HEK293 (cell line): Measurements from ENCODE around the gene PAQR6.

Source experiments
- CTCF ChIA-PET: fragments of 350-600 bp; formaldehyde crosslinking; extraction: SDS; loops from one replicate; lab custom pipeline; 2021; ENCODE audit warnings: antibody characterized with exemption; lab: Yijun Ruan, JAX
- POLR2A ChIA-PET: fragments of 300-600 bp; formaldehyde crosslinking; extraction: SDS; loops from one replicate; lab custom pipeline; 2020; ENCODE audit warnings: antibody characterized with exemption, inconsistent platforms; lab: Yijun Ruan, JAX
- H3K27ac ChIP-seq: fragments of 200-500 bp; sonication (Bioruptor generic); 2 replicates; pipeline ENCODE4 v1.5.1; 2014; ENCODE audit warnings: low read depth, low read length, control low read depth, inconsistent platforms; ENCODE audit errors: extremely low read depth
- H3K36me3 ChIP-seq, 2 experiments: fragments of 200-500 bp in 1 of 2; sonication (Bioruptor generic) in 1 of 2; 1 replicate in 1 of 2; 2 replicates in 1 of 2; pipeline ENCODE4 v1.5.1; 2014 to 2017; ENCODE audit warnings: inconsistent platforms in 2 of 2, low read length in 2 of 2; ENCODE audit not compliant: control insufficient read depth in 2 of 2, insufficient read depth in 1 of 2
- H3K4me1 ChIP-seq: fragments of 200-500 bp; sonication (Bioruptor generic); 2 replicates; pipeline ENCODE4 v1.5.1; 2014; ENCODE audit warnings: mild to moderate bottlenecking, low read length, inconsistent platforms; ENCODE audit not compliant: control insufficient read depth, insufficient read depth
- H3K4me3 ChIP-seq: 2 replicates; pipeline ENCODE4 v1.5.1; 2011; ENCODE audit warnings: low read depth, mild to moderate bottlenecking, control low read depth, low read length, moderate library complexity
- H3K9me3 ChIP-seq: fragments of 200-500 bp; sonication (Bioruptor generic); 2 replicates; pipeline ENCODE4 v1.5.1; 2014; ENCODE audit warnings: low read depth, low read length, inconsistent platforms; ENCODE audit not compliant: control insufficient read depth, insufficient read depth
- GLI4 ChIP-seq: fragments of 450-650 bp; formaldehyde crosslinking; IDR thresholded peaks from 2 replicates; pipeline ENCODE4 v1.5.1; 2016; ENCODE audit warnings: missing biosample characterization, missing genetic modification characterization
- HOXA7 ChIP-seq: sonication (generic); formaldehyde crosslinking; IDR thresholded peaks from 2 replicates; pipeline ENCODE4 v1.8.1; 2022; ENCODE audit warnings: missing genetic modification reagents, borderline replicate concordance
- KLF7 ChIP-seq: fragments of 450-650 bp; formaldehyde crosslinking; IDR thresholded peaks from 2 replicates; pipeline ENCODE4 v1.5.1; 2016; ENCODE audit warnings: missing biosample characterization, missing genetic modification characterization, borderline replicate concordance
- OVOL3 ChIP-seq: fragments of 450-650 bp; formaldehyde crosslinking; IDR thresholded peaks from 2 replicates; pipeline ENCODE4 v1.5.1; 2016; ENCODE audit warnings: missing biosample characterization, missing genetic modification characterization
- ZBTB48 ChIP-seq: fragments of 450-650 bp; formaldehyde crosslinking; IDR thresholded peaks from 2 replicates; pipeline ENCODE4 v1.5.1; 2016; ENCODE audit warnings: missing biosample characterization, missing genetic modification characterization
- ZBTB7A ChIP-seq: fragments of 450-650 bp; formaldehyde crosslinking; IDR thresholded peaks from 2 replicates; pipeline ENCODE4 v1.5.1; 2016; ENCODE audit warnings: low read depth, missing biosample characterization, missing genetic modification characterization
- ZFP37 ChIP-seq: fragments of 450-650 bp; formaldehyde crosslinking; IDR thresholded peaks from 2 replicates; pipeline ENCODE4 v1.5.1; 2016; ENCODE audit warnings: missing biosample characterization, missing genetic modification characterization
- ZNF112 ChIP-seq: fragments of 450-650 bp; formaldehyde crosslinking; IDR thresholded peaks from 2 replicates; pipeline ENCODE4 v1.5.0; 2017; ENCODE audit warnings: missing biosample characterization, missing genetic modification characterization
- ZNF223 ChIP-seq: fragments of 450-650 bp; formaldehyde crosslinking; IDR thresholded peaks from 2 replicates; pipeline ENCODE4 v1.5.1; 2016; ENCODE audit warnings: missing biosample characterization, missing genetic modification characterization
- ZNF404 ChIP-seq: fragments of 450-650 bp; formaldehyde crosslinking; IDR thresholded peaks from 2 replicates; pipeline ENCODE4 v1.5.1; 2017; ENCODE audit warnings: missing biosample characterization, missing genetic modification characterization
- ZNF530 ChIP-seq: fragments of 450-650 bp; formaldehyde crosslinking; IDR thresholded peaks from 2 replicates; pipeline ENCODE4 v1.5.1; 2016; ENCODE audit warnings: low read depth, missing biosample characterization, missing genetic modification characterization
- ZNF558 ChIP-seq: fragments of 450-650 bp; formaldehyde crosslinking; IDR thresholded peaks from 2 replicates; pipeline ENCODE4 v1.5.1; 2016; ENCODE audit warnings: missing biosample characterization, missing genetic modification characterization
- ZNF707 ChIP-seq: fragments of 450-650 bp; formaldehyde crosslinking; IDR thresholded peaks from 2 replicates; pipeline ENCODE4 v1.5.1; 2016; ENCODE audit warnings: missing biosample characterization, missing genetic modification characterization
- ZNF792 ChIP-seq: fragments of 450-650 bp; formaldehyde crosslinking; IDR thresholded peaks from 2 replicates; pipeline ENCODE4 v1.5.1; 2016; ENCODE audit warnings: missing biosample characterization, missing genetic modification characterization
- ZNF837 ChIP-seq: fragments of 450-650 bp; formaldehyde crosslinking; IDR thresholded peaks from 2 replicates; pipeline ENCODE4 v1.5.1; 2016; ENCODE audit warnings: missing biosample characterization, missing genetic modification characterization
- TF ChIP-seq, protein P1 (sequence below): fragments of 450-650 bp; formaldehyde crosslinking; IDR thresholded peaks from 2 replicates; pipeline ENCODE4 v1.5.1; 2017; ENCODE audit warnings: missing biosample characterization, missing genetic modification characterization
- TF ChIP-seq, protein P2 (sequence below): fragments of 450-650 bp; formaldehyde crosslinking; IDR thresholded peaks from 2 replicates; pipeline ENCODE4 v1.5.1; 2017; ENCODE audit warnings: missing biosample characterization, missing genetic modification characterization
- TF ChIP-seq, protein P3 (sequence below): fragments of 450-650 bp; formaldehyde crosslinking; IDR thresholded peaks from 2 replicates; pipeline ENCODE4 v1.5.1; 2016; ENCODE audit warnings: missing biosample characterization, missing genetic modification characterization
- TF ChIP-seq, protein P4 (sequence below): fragments of 450-650 bp; formaldehyde crosslinking; IDR thresholded peaks from 2 replicates; pipeline ENCODE4 v1.5.1; 2016; ENCODE audit warnings: missing biosample characterization, missing genetic modification characterization, borderline replicate concordance

The PAQR6 gene

DNA sequence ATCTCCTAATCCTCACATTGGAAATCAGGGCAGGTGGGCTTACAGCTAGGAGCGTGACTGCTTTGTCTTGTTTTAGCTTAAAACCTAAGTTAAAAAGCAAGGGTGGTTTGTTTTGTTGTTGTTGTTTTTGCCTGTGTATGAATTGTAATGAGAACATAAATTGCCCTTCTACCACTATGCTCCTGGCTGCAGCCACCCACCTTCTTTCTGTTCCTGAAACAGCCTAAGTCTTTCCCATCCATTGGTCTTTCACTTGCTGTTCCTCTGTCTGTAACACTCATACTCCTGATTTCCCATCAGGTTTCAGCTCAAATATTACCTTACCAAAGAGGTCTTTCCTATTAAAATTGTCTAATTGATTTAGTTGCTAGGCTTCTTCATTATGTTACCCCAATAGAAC lies 35.7 kb upstream of the PAQR6 start:
- CTCF ChIA-PET = interaction anchor here (1.1 to 1.8 kb wide), 3 partner anchors 59 to 187 kb away, joined by 3 to 9 read pairs (median 4); no protein-coding TSS in a partner anchor
- Histone ChIP-seq H3K27ac (no peak overlapping the region; the same call in 1 of the 2 replicates), H3K4me1 (peaks cover 4% of the 10 kb centered on the region; the same call in 1 of the 2 replicates), H3K4me3 (peak overlapping the region; percentile 91), H3K9me3 (no peaks in the 10 kb centered on the region), H3K36me3 (peaks cover 4 to 45% of the 10 kb centered on the region in 2 experiments; a peak in 2 of 3 replicates)
- POLR2A ChIA-PET = interaction anchor here (0.6 to 2.3 kb wide), 9 partner anchors 8 to 218 kb away, joined by 3 to 19 read pairs (median 6); partner anchors contain the start of genes CCT3, GLMP and TSACC
- TF ChIP-seq ZBTB48 (tag by site-specific recombination) = peak; percentile 28; the same call in 1 of the 2 replicates
- TF ChIP-seq ZNF223 (tag by site-specific recombination) = no peak
- no peak for TF ChIP-seq ZNF404 (tag by site-specific recombination)
- TF ChIP-seq ZBTB7A = no peak
- no peak for TF ChIP-seq OVOL3 (tag by site-specific recombination)
- TF ChIP-seq, protein P1, sequence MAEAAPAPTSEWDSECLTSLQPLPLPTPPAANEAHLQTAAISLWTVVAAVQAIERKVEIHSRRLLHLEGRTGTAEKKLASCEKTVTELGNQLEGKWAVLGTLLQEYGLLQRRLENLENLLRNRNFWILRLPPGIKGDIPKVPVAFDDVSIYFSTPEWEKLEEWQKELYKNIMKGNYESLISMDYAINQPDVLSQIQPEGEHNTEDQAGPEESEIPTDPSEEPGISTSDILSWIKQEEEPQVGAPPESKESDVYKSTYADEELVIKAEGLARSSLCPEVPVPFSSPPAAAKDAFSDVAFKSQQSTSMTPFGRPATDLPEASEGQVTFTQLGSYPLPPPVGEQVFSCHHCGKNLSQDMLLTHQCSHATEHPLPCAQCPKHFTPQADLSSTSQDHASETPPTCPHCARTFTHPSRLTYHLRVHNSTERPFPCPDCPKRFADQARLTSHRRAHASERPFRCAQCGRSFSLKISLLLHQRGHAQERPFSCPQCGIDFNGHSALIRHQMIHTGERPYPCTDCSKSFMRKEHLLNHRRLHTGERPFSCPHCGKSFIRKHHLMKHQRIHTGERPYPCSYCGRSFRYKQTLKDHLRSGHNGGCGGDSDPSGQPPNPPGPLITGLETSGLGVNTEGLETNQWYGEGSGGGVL = no peak
- TF ChIP-seq ZFP37 = no peak

DNA sequence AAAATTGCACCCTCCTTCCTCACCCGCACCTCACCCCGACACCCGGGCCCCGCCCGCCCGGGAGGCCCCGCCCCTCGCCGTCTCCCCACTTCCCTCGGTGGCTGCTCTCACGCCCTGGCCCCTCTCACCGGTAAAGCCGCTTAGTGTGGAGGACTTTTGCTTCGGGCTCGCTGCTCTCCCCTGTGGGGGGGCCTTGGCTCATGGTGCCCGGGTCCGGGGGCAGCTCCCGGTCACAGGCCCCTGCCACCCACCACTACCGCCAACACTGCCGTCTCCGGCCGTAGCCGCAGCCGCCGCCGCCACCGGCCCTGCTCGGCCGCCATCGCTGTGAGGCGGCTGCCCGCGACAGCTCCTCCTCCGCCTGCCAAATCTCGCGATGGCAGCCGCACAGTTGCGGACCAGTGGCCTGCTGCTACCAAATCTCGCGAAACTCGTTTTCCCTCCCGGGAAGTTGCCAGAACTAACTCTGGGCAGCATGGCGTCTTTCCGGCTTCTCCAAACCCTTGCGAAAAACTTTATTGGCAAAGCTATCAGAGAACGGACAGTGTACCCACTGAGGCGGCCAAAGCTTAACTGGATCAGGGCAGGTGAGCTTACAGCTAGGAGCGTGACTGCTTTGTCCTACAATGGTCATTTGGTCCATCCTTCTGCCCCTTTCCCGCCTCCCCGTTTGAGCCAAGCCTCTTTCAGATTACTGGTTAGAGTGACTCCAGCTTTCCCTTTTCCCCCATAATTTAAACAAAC lies 34.8 kb upstream of the PAQR6 start, which contains the start of gene SMG5:
TSS of gene SMG5 (minus strand) at position 347 of the 744 bp plus-strand sequence. CDS start at position 202, 145 bp downstream.
- H3K9me3 ChIP-seq = no peaks in the 10 kb centered on the region
- ChIA-PET POLR2A (interaction anchor here (0.5 to 2.3 kb wide), 22 partner anchors 9 to 218 kb away, joined by 3 to 19 read pairs (median 4); partner anchors contain the start of genes CCT3, GLMP, PMF1 and TSACC), CTCF (interaction anchor here (0.7 to 1.8 kb wide), 4 partner anchors 36 to 186 kb away, joined by 3 to 9 read pairs (median 4); no protein-coding TSS in a partner anchor)
- peaks cover 4% of the 10 kb centered on the region; the same call in 1 of the 2 replicates for H3K4me1 ChIP-seq
- peak within 1 kb of the TSS; percentile 91 for H3K4me3 ChIP-seq
- peak within 1 kb of the TSS; percentile 67 for H3K27ac ChIP-seq
- peaks cover 9 to 52% of the 10 kb centered on the region in 2 experiments; a peak in 2 of 3 replicates for H3K36me3 ChIP-seq
- TF ChIP-seq, protein P2, sequence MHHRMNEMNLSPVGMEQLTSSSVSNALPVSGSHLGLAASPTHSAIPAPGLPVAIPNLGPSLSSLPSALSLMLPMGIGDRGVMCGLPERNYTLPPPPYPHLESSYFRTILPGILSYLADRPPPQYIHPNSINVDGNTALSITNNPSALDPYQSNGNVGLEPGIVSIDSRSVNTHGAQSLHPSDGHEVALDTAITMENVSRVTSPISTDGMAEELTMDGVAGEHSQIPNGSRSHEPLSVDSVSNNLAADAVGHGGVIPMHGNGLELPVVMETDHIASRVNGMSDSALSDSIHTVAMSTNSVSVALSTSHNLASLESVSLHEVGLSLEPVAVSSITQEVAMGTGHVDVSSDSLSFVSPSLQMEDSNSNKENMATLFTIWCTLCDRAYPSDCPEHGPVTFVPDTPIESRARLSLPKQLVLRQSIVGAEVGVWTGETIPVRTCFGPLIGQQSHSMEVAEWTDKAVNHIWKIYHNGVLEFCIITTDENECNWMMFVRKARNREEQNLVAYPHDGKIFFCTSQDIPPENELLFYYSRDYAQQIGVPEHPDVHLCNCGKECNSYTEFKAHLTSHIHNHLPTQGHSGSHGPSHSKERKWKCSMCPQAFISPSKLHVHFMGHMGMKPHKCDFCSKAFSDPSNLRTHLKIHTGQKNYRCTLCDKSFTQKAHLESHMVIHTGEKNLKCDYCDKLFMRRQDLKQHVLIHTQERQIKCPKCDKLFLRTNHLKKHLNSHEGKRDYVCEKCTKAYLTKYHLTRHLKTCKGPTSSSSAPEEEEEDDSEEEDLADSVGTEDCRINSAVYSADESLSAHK = peak; percentile 62; the same call in 1 of the 2 replicates
- TF ChIP-seq GLI4 (tag by site-specific recombination) (peak; percentile 64; the same call in 1 of the 2 replicates), ZNF112 (tag by site-specific recombination) (no peak), KLF7 (peak; percentile 89; the same call in 1 of the 2 replicates), HOXA7 (no peak), ZNF707 (tag by site-specific recombination) (no peak), ZNF792 (no peak), ZFP37 (peak; percentile 81; the same call in 1 of the 2 replicates), ZNF530 (tag by site-specific recombination) (no peak), ZNF837 (tag by site-specific recombination) (no peak), ZNF558 (tag by site-specific recombination) (peak; percentile 86)
- TF ChIP-seq, protein P3, sequence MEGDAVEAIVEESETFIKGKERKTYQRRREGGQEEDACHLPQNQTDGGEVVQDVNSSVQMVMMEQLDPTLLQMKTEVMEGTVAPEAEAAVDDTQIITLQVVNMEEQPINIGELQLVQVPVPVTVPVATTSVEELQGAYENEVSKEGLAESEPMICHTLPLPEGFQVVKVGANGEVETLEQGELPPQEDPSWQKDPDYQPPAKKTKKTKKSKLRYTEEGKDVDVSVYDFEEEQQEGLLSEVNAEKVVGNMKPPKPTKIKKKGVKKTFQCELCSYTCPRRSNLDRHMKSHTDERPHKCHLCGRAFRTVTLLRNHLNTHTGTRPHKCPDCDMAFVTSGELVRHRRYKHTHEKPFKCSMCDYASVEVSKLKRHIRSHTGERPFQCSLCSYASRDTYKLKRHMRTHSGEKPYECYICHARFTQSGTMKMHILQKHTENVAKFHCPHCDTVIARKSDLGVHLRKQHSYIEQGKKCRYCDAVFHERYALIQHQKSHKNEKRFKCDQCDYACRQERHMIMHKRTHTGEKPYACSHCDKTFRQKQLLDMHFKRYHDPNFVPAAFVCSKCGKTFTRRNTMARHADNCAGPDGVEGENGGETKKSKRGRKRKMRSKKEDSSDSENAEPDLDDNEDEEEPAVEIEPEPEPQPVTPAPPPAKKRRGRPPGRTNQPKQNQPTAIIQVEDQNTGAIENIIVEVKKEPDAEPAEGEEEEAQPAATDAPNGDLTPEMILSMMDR (tag by site-specific recombination) = no peak
- TF ChIP-seq, protein P4, sequence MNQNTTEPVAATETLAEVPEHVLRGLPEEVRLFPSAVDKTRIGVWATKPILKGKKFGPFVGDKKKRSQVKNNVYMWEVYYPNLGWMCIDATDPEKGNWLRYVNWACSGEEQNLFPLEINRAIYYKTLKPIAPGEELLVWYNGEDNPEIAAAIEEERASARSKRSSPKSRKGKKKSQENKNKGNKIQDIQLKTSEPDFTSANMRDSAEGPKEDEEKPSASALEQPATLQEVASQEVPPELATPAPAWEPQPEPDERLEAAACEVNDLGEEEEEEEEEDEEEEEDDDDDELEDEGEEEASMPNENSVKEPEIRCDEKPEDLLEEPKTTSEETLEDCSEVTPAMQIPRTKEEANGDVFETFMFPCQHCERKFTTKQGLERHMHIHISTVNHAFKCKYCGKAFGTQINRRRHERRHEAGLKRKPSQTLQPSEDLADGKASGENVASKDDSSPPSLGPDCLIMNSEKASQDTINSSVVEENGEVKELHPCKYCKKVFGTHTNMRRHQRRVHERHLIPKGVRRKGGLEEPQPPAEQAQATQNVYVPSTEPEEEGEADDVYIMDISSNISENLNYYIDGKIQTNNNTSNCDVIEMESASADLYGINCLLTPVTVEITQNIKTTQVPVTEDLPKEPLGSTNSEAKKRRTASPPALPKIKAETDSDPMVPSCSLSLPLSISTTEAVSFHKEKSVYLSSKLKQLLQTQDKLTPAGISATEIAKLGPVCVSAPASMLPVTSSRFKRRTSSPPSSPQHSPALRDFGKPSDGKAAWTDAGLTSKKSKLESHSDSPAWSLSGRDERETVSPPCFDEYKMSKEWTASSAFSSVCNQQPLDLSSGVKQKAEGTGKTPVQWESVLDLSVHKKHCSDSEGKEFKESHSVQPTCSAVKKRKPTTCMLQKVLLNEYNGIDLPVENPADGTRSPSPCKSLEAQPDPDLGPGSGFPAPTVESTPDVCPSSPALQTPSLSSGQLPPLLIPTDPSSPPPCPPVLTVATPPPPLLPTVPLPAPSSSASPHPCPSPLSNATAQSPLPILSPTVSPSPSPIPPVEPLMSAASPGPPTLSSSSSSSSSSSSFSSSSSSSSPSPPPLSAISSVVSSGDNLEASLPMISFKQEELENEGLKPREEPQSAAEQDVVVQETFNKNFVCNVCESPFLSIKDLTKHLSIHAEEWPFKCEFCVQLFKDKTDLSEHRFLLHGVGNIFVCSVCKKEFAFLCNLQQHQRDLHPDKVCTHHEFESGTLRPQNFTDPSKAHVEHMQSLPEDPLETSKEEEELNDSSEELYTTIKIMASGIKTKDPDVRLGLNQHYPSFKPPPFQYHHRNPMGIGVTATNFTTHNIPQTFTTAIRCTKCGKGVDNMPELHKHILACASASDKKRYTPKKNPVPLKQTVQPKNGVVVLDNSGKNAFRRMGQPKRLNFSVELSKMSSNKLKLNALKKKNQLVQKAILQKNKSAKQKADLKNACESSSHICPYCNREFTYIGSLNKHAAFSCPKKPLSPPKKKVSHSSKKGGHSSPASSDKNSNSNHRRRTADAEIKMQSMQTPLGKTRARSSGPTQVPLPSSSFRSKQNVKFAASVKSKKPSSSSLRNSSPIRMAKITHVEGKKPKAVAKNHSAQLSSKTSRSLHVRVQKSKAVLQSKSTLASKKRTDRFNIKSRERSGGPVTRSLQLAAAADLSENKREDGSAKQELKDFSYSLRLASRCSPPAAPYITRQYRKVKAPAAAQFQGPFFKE (tag by site-specific recombination) = no peak
